Activated CD4-positive, alpha-beta memory T cell treated with anti-CD3 and anti-CD28 coated beads for 36 hours (primary cell): Measurements from ENCODE around the gene AGAP4. TPM values are rescaled to one million over a fixed set of nuclear protein-coding genes. Genes with fewer than 3 reads are reported as not detected.

Source experiments
- total RNA-seq, 2 experiments: library from RNA; stranded (reverse); gene quantifications; one replicate each; pipeline ENCODE4 v1.2.3, GENCODE V29; 2021

The AGAP4 gene
- total RNA-seq, 2 experiments from 2014 or later, result 10.3 to 13.4 TPM

Other genes starting within 250 kb of the AGAP4 start
- gene ZFAND4, start 174.7 kb downstream of the AGAP4 start, total RNA-seq, result 10 to 100 TPM in 1 of 2 experiments, 1 to 10 TPM in 1; 9.6 to 11.9 TPM
- 10 to 100 TPM; 23.4 to 24.2 TPM for gene WASHC2C, start 120.2 kb downstream of the AGAP4 start, total RNA-seq
- gene TIMM23, start 125.0 kb upstream of the AGAP4 start, total RNA-seq, result 10 to 100 TPM; 70.2 to 73.4 TPM
- 10 to 100 TPM; 79.9 to 85.3 TPM for gene NCOA4, start 183.1 kb upstream of the AGAP4 start, total RNA-seq
- gene MSMB, start 198.8 kb upstream of the AGAP4 start, total RNA-seq, result not detected